PFSK-1 (cell line): ENCODE results near the gene PALLD.

Experiments used
- POLR2AphosphoS5 ChIP-seq: IDR thresholded peaks from 2 replicates; pipeline ENCODE4 v1.6.1; 2012; ENCODE audit warnings: low read depth, mild to moderate bottlenecking, control low read depth, low read length, moderate library complexity
- SIN3A ChIP-seq: IDR thresholded peaks from 2 replicates; pipeline ENCODE4 v1.6.1; 2012; ENCODE audit warnings: mild to moderate bottlenecking, low read length, moderate library complexity, borderline replicate concordance; ENCODE audit not compliant: insufficient read depth
- TAF1 ChIP-seq: IDR thresholded peaks from 2 replicates; pipeline ENCODE4 v1.6.1; 2012; ENCODE audit warnings: low read length, control low read depth, borderline replicate concordance; ENCODE audit not compliant: insufficient read depth
- TF ChIP-seq, protein P1 (sequence below), 2 experiments: IDR thresholded peaks; 2 replicates each; pipeline versions ENCODE4 v1.6.1 to v1.8.0; 2011 to 2012; ENCODE audit warnings: low read depth in 2 of 2, low read length in 2 of 2, control low read depth in 1 of 2, inconsistent platforms in 1 of 2, mild to moderate bottlenecking in 1 of 2, moderate library complexity in 1 of 2; ENCODE audit not compliant: insufficient read depth in 1 of 2

DNA sequence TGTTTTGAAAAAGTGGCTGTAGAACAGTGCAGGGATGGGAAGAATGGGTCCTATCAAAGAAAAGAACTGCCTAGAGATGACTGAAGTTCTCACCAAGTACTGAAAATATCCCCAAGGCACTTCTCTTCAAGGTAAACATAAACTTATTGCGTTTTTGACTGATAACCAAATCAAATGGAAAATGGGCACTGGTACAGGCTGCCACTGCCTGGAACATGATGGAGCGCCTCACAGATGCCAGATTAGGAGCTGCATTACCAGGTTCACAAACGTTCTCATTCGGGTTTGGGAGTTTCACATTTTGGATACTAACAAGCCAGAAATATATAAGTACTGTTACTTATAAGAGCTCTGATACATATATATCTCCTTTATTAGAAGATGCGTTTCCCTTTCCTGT, 371.9 kb downstream of the PALLD start:
- TF ChIP-seq SIN3A (no peak), POLR2AphosphoS5 (no peak), TAF1 (no peak)
- TF ChIP-seq, protein P1, sequence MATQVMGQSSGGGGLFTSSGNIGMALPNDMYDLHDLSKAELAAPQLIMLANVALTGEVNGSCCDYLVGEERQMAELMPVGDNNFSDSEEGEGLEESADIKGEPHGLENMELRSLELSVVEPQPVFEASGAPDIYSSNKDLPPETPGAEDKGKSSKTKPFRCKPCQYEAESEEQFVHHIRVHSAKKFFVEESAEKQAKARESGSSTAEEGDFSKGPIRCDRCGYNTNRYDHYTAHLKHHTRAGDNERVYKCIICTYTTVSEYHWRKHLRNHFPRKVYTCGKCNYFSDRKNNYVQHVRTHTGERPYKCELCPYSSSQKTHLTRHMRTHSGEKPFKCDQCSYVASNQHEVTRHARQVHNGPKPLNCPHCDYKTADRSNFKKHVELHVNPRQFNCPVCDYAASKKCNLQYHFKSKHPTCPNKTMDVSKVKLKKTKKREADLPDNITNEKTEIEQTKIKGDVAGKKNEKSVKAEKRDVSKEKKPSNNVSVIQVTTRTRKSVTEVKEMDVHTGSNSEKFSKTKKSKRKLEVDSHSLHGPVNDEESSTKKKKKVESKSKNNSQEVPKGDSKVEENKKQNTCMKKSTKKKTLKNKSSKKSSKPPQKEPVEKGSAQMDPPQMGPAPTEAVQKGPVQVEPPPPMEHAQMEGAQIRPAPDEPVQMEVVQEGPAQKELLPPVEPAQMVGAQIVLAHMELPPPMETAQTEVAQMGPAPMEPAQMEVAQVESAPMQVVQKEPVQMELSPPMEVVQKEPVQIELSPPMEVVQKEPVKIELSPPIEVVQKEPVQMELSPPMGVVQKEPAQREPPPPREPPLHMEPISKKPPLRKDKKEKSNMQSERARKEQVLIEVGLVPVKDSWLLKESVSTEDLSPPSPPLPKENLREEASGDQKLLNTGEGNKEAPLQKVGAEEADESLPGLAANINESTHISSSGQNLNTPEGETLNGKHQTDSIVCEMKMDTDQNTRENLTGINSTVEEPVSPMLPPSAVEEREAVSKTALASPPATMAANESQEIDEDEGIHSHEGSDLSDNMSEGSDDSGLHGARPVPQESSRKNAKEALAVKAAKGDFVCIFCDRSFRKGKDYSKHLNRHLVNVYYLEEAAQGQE (IDR thresholded peaks at IDR 0.05; ENCODE audit: insufficient read depth in 1 of 2, low read depth in 2 of 2, low read length in 2 of 2): no peak
